Loucy (cell line): ENCODE data around the gene GAS2L2.

Experiments used
- EZH2phosphoT487 ChIP-seq: fragments of 200-600 bp; IDR thresholded peaks from 2 replicates; pipeline ENCODE4 v1.6.1; 2018; ENCODE audit warnings: antibody characterized with exemption, mild to moderate bottlenecking, moderate library complexity, borderline replicate concordance
- TF ChIP-seq, protein P1 (sequence below): fragments of 200-600 bp; sonication (generic); conservative IDR thresholded peaks from 2 replicates; pipeline ENCODE4 v1.5.1; 2014; ENCODE audit warnings: mild to moderate bottlenecking, antibody characterized with exemption, low read length

DNA sequence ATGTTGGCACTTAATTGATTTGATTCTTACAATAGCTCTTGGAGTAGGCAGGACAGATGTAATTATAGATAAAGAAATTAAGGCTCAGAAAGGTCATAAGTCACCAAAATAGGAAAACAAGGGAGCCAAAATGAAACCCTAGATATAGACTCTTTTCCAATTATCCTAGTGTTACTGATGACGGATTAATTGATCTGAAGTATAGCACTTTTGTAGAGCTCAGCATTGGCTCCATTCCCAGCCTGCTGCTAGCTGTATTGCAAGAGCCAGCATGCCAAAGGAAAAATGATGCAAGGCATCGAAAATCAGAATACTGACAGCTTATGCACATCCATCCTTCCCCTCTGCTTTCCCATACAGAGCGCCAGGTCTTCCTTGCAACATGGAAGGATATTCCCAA lies 43.2 kb downstream of the GAS2L2 start:
- TF ChIP-seq, protein P1, sequence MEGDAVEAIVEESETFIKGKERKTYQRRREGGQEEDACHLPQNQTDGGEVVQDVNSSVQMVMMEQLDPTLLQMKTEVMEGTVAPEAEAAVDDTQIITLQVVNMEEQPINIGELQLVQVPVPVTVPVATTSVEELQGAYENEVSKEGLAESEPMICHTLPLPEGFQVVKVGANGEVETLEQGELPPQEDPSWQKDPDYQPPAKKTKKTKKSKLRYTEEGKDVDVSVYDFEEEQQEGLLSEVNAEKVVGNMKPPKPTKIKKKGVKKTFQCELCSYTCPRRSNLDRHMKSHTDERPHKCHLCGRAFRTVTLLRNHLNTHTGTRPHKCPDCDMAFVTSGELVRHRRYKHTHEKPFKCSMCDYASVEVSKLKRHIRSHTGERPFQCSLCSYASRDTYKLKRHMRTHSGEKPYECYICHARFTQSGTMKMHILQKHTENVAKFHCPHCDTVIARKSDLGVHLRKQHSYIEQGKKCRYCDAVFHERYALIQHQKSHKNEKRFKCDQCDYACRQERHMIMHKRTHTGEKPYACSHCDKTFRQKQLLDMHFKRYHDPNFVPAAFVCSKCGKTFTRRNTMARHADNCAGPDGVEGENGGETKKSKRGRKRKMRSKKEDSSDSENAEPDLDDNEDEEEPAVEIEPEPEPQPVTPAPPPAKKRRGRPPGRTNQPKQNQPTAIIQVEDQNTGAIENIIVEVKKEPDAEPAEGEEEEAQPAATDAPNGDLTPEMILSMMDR, result no peak
- TF ChIP-seq EZH2phosphoT487, result no peak
